Neural cell (in vitro differentiated cells): Measurements from ENCODE around the gene PARP11.

ENCODE experiments used
- CTCF ChIP-seq: fragments of 450-650 bp; IDR thresholded peaks from 2 replicates; pipeline ENCODE4 v1.5.1; 2014; ENCODE audit warnings: antibody characterized with exemption, mild to moderate bottlenecking, moderate library complexity; ENCODE audit not compliant: poor library complexity, severe bottlenecking
- EZH2 ChIP-seq: fragments of 200-600, 300-800 bp; shearing (Covaris generic), sonication (generic); IDR thresholded peaks from 2 replicates; pipeline ENCODE4 v1.6.1; 2014; ENCODE audit warnings: antibody characterized with exemption, low read length, borderline replicate concordance, mild to moderate bottlenecking; ENCODE audit not compliant: insufficient read depth, poor library complexity, severe bottlenecking
- POLR2AphosphoS5 ChIP-seq: IDR thresholded peaks from 2 replicates; pipeline ENCODE4 v1.6.1; 2012
- RAD21 ChIP-seq: fragments of 450-650 bp; conservative IDR thresholded peaks from 2 replicates; pipeline ENCODE4 v1.6.1; 2014; ENCODE audit warnings: antibody characterized with exemption, mild to moderate bottlenecking, moderate library complexity
- REST ChIP-seq: IDR thresholded peaks from 2 replicates; pipeline ENCODE4 v1.6.1; 2012; ENCODE audit warnings: borderline replicate concordance
- TAF1 ChIP-seq: IDR thresholded peaks from 2 replicates; pipeline ENCODE4 v1.6.1; 2012; ENCODE audit warnings: low read depth

GRCh38 chr12:3901116-3901515, 27.9 kb upstream of the PARP11 start:
- TF ChIP-seq RAD21 (no peak), CTCF (no peak), POLR2AphosphoS5 (no peak), REST (no peak), EZH2 (no peak), TAF1 (no peak)
